PC-3 (cell line): Measurements from ENCODE around the gene IL16. TPM values are rescaled to one million over a fixed set of nuclear protein-coding genes. Genes with fewer than 3 reads are reported as not detected.

Experiments
- ATAC-seq: fragments of 200-7000 bp; cut with Tn5 transposase; 2 replicates; pipeline ENCODE4 v1.9.1; 2020; ENCODE audit warnings: mild to moderate bottlenecking, moderate library complexity
- BruUV-seq: library from RNA; stranded (reverse); fragments of 400-500 nt; replicated peaks from 2 replicates; lab custom pipeline; 2021; lab: Mats Ljungman, UMichigan
- CTCF ChIA-PET: fragments of 300-600 bp; sonication (Branson Sonifier 250); formaldehyde crosslinking; loops from one replicate; lab custom pipeline; 2022; ENCODE audit warnings: antibody characterized with exemption; lab: Charles Lee
- POLR2A ChIA-PET: fragments of 300-600 bp; sonication (Branson Sonifier 250); formaldehyde crosslinking; loops from one replicate; lab custom pipeline; 2022; ENCODE audit warnings: antibody characterized with exemption; ENCODE audit not compliant: unreplicated experiment; lab: Charles Lee
- DNase-seq: peaks from one replicate; pipeline ENCODE4 v3.0.0-alpha.2; 2015
- H2AFZ ChIP-seq: fragments of 300-600 bp; sonication (generic); 2 replicates; pipeline ENCODE4 v1.6.0; 2016; ENCODE audit warnings: antibody characterized with exemption, low read length
- H3F3A ChIP-seq: fragments of 300-600 bp; sonication (generic); one replicate; pipeline ENCODE4 v1.6.0; 2017; ENCODE audit warnings: antibody characterized with exemption, low read length, control low read depth, mild to moderate bottlenecking; ENCODE audit not compliant: unreplicated experiment
- H3K27ac ChIP-seq: fragments of 300-600 bp; sonication (generic); 2 replicates; pipeline ENCODE4 v1.5.1; 2016; ENCODE audit warnings: mild to moderate bottlenecking, low read length
- H3K27me3 ChIP-seq: fragments of 300-600 bp; sonication (generic); 2 replicates; pipeline ENCODE4 v1.6.1; 2016; ENCODE audit warnings: low read length, mixed read lengths
- H3K36me3 ChIP-seq: fragments of 300-600 bp; sonication (generic); 2 replicates; pipeline ENCODE4 v1.6.1; 2016; ENCODE audit warnings: low read depth, mixed run types, low read length, mixed read lengths
- H3K4me1 ChIP-seq: fragments of 300-600 bp; sonication (generic); 2 replicates; pipeline ENCODE4 v1.5.1; 2016; ENCODE audit warnings: low read length; ENCODE audit not compliant: insufficient read depth
- H3K4me2 ChIP-seq: fragments of 300-600 bp; sonication (generic); 2 replicates; pipeline ENCODE4 v1.6.0; 2016; ENCODE audit warnings: low read length
- H3K4me3 ChIP-seq: fragments of 300-600 bp; sonication (generic); 2 replicates; pipeline ENCODE4 v1.5.1; 2016; ENCODE audit warnings: mild to moderate bottlenecking, low read length, mixed read lengths
- H3K79me2 ChIP-seq: fragments of 300-600 bp; sonication (generic); 2 replicates; pipeline ENCODE4 v1.6.1; 2017; ENCODE audit warnings: low read length, mixed read lengths
- H3K9ac ChIP-seq: fragments of 300-600 bp; sonication (generic); 2 replicates; pipeline ENCODE4 v1.6.0; 2016; ENCODE audit warnings: mild to moderate bottlenecking, low read length
- H3K9me2 ChIP-seq: fragments of 300-600 bp; sonication (generic); replicated peaks from 2 replicates; pipeline ENCODE4 v1.6.1; 2016; ENCODE audit warnings: mixed run types, low read length, mixed read lengths
- H3K9me3 ChIP-seq: fragments of 300-600 bp; sonication (generic); 2 replicates; pipeline ENCODE4 v1.6.1; 2016; ENCODE audit warnings: low read length, mixed read lengths
- H4K20me1 ChIP-seq: fragments of 300-600 bp; sonication (generic); 2 replicates; pipeline ENCODE4 v1.6.1; 2016; ENCODE audit warnings: low read length, mixed read lengths
- CTCF ChIP-seq: fragments of 300-600 bp; sonication (generic); conservative IDR thresholded peaks from 2 replicates; pipeline ENCODE4 v1.5.1; 2017; ENCODE audit warnings: antibody characterized with exemption, low read depth, mild to moderate bottlenecking, low read length
- EZH2 ChIP-seq: fragments of 300-600 bp; sonication (generic); IDR thresholded peaks from one replicate; pipeline ENCODE4 v1.6.1; 2017; ENCODE audit warnings: antibody characterized with exemption, mild to moderate bottlenecking, low read length; ENCODE audit not compliant: unreplicated experiment
- EZH2phosphoT487 ChIP-seq: fragments of 300-600 bp; sonication (generic); IDR thresholded peaks from 2 replicates; pipeline ENCODE4 v1.6.1; 2018; ENCODE audit warnings: mild to moderate bottlenecking, antibody characterized with exemption, low read length, borderline replicate concordance
- intact Hi-C: fragments of 100-400 bp; cut with micrococcal nuclease; formaldehyde crosslinking; loops from 2 replicates; pipeline ENCODE4 v1.9.0; 2023
- total RNA-seq: library from RNA; depleted of rRNA; stranded (reverse); fragments of >200 nt; gene quantifications from 2 replicates; pipeline ENCODE4 v1.2.3, GENCODE V29; 2014

Gene IL16
- total RNA-seq, 1 experiment from 2014 or later: 0.04 TPM

- CTCF ChIA-PET: no interaction called here
These were observed 18.3 kb upstream of the IL16 start for GRCh38 chr15:81178365-81178764.

GRCh38 chr15:81181220-81181619, 15.5 kb upstream of the IL16 start:
- no peak overlapping the region for H3K9ac ChIP-seq
- H3K9me2 ChIP-seq: no peaks in the 10 kb centered on the region
- intact Hi-C loops: no loop called here
- BruUV-seq: no TSS peak
- POLR2A ChIA-PET: no interaction called here
- no peak overlapping the region for H3K4me2 ChIP-seq
- no peaks in the 10 kb centered on the region for H3K9me3 ChIP-seq
- no peak overlapping the region for H3K4me3 ChIP-seq
- H3K27ac ChIP-seq: no peak overlapping the region
- no peaks in the 10 kb centered on the region for H4K20me1 ChIP-seq
- no peak for DNase-seq
- CTCF ChIA-PET: no interaction called here
- no peak overlapping the region for H2AFZ ChIP-seq
- H3K36me3 ChIP-seq: no peaks in the 10 kb centered on the region
- peaks cover 41% of the 10 kb centered on the region for H3K27me3 ChIP-seq
- no peaks in the 10 kb centered on the region for H3K4me1 ChIP-seq
- H3K79me2 ChIP-seq: no peaks in the 10 kb centered on the region
- no peaks in the 10 kb centered on the region for H3F3A ChIP-seq
- ATAC-seq: no peak
- no peak for TF ChIP-seq EZH2
- TF ChIP-seq EZH2phosphoT487: no peak
- TF ChIP-seq CTCF: no peak

More at GRCh38 chr15:81178365-81178764, 18.3 kb upstream of the IL16 start:
- Histone ChIP-seq H3K27ac (no peak overlapping the region), H3K9me2 (no peaks in the 10 kb centered on the region), H3K9ac (no peak overlapping the region), H3F3A (no peaks in the 10 kb centered on the region), H3K79me2 (no peaks in the 10 kb centered on the region), H3K4me2 (no peak overlapping the region), H3K4me1 (no peaks in the 10 kb centered on the region), H4K20me1 (no peaks in the 10 kb centered on the region), H3K4me3 (no peak overlapping the region), H3K27me3 (peaks cover 22% of the 10 kb centered on the region), H2AFZ (no peak overlapping the region), H3K9me3 (no peaks in the 10 kb centered on the region), H3K36me3 (no peaks in the 10 kb centered on the region)
- DNase-seq: no peak
- POLR2A ChIA-PET: no interaction called here
- ATAC-seq: no peak
- intact Hi-C loops: no loop called here
- no TSS peak for BruUV-seq
- TF ChIP-seq EZH2: no peak
- TF ChIP-seq CTCF: no peak
- no peak for TF ChIP-seq EZH2phosphoT487

DNA sequence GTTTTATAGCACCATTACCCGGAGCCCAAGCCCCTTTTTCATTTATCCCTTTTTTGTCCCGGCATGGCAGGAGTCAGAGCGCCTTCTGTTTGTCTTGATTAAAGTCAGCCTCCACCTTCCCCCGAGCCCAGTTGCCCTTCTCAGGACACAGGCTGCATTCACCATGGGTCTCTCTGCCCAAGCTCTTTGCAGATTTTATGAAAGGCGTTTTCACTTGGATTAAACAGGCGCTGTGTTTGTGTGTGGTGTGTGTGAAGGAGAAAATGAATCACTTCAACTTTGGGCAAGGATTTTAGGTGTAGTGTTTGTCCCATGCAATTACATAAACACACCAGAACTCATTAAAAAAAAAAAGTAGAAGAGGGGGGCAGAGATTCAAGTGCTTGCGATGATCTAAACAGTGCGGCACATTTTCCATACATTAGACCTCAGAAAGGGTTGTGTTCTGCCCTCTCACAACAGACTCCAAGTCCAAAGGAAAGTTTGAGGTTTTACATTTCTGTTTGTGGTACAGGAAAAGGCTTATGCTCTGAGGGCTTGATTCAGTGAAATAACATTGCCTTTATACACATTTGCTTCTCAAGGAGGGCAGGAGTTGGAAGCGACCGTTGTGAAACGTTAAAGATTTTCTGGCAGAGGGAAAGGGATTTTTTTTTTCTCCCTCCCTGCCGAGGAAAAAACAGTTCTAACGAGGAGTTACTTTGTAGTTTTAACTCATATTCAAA, 14.5 kb upstream of the IL16 start:
- no peaks in the 10 kb centered on the region for H3K36me3 ChIP-seq
- H3K4me2 ChIP-seq: no peak overlapping the region
- no peaks in the 10 kb centered on the region for H3F3A ChIP-seq
- no peaks in the 10 kb centered on the region for H3K79me2 ChIP-seq
- TF ChIP-seq EZH2phosphoT487: no peak
- no peak overlapping the region for H3K4me3 ChIP-seq
- CTCF ChIA-PET: no interaction called here
- DNase-seq (no peak), ATAC-seq (no peak)
- no peak overlapping the region for H3K27ac ChIP-seq
- no TSS peak for BruUV-seq
- POLR2A ChIA-PET: no interaction called here
- no peaks in the 10 kb centered on the region for H4K20me1 ChIP-seq
- H2AFZ ChIP-seq: no peak overlapping the region
- no peaks in the 10 kb centered on the region for H3K9me2 ChIP-seq
- H3K9ac ChIP-seq: no peak overlapping the region
- H3K27me3 ChIP-seq: peaks cover 43% of the 10 kb centered on the region
- intact Hi-C loops: no loop called here
- no peaks in the 10 kb centered on the region for H3K9me3 ChIP-seq
- no peaks in the 10 kb centered on the region for H3K4me1 ChIP-seq
